WTC11 (cell line): ENCODE measurements around the gene ELOVL6. TPM values are rescaled to one million over a fixed set of nuclear protein-coding genes. Genes with fewer than 3 reads are reported as not detected.

Experiments used
- ATAC-seq: fragments of 200-7000 bp; cut with Tn5 transposase; 2 replicates; pipeline ENCODE4 v1.10.0; 2021; ENCODE audit warnings: mild to moderate bottlenecking, moderate library complexity
- CTCF ChIA-PET: fragments of 300-600 bp; sonication (Branson Sonifier 250); formaldehyde crosslinking; loops from one replicate; lab custom pipeline; 2021; ENCODE audit warnings: antibody characterized with exemption; lab: Charles Lee
- POLR2A ChIA-PET: fragments of 350-600 bp; sonication (Branson Sonifier 250); formaldehyde crosslinking; loops from one replicate; lab custom pipeline; 2021; ENCODE audit warnings: antibody characterized with exemption; lab: Charles Lee
- DNase-seq: peaks from one replicate; pipeline ENCODE4 v3.0.0; 2021; ENCODE audit warnings: low spot score
- H3K27ac Mint-ChIP-seq: 2 replicates; pipeline ENCODE4 v1.8.0; 2021; ENCODE audit warnings: mixed read lengths
- H3K27me3 Mint-ChIP-seq: 2 replicates; pipeline ENCODE4 v1.8.0; 2021; ENCODE audit warnings: low read depth, mild to moderate bottlenecking, moderate library complexity, mixed read lengths
- H3K36me3 Mint-ChIP-seq: 2 replicates; pipeline ENCODE4 v1.8.0; 2021; ENCODE audit warnings: mixed read lengths
- H3K4me1 Mint-ChIP-seq: 2 replicates; pipeline ENCODE4 v1.8.0; 2022; ENCODE audit warnings: mixed read lengths
- H3K4me3 Mint-ChIP-seq: 2 replicates; pipeline ENCODE4 v1.8.0; 2021; ENCODE audit warnings: mild to moderate bottlenecking, moderate library complexity, mixed read lengths
- H3K9me3 Mint-ChIP-seq: 2 replicates; pipeline ENCODE4 v1.8.0; 2021; ENCODE audit warnings: mixed read lengths
- ATF6 ChIP-seq: sonication (generic); formaldehyde crosslinking; IDR thresholded peaks from 2 replicates; pipeline ENCODE4 v1.8.1; 2023; ENCODE audit warnings: mild to moderate bottlenecking, missing genetic modification reagents
- CTCF ChIP-seq: fragments of 200-600 bp; IDR thresholded peaks from 2 replicates; pipeline ENCODE4 v1.8.0; 2022; ENCODE audit warnings: antibody characterized with exemption
- EMX1 ChIP-seq: fragments of 250-450 bp; sonication (Bioruptor Pico); IDR thresholded peaks from 2 replicates; pipeline ENCODE4 v1.8.0; 2021; ENCODE audit warnings: mild to moderate bottlenecking
- ESRRA ChIP-seq: sonication (generic); formaldehyde crosslinking; IDR thresholded peaks from 2 replicates; pipeline ENCODE4 v1.8.1; 2022; ENCODE audit warnings: mild to moderate bottlenecking, missing genetic modification reagents, borderline replicate concordance
- ETV6 ChIP-seq: sonication (generic); formaldehyde crosslinking; IDR thresholded peaks from 2 replicates; pipeline ENCODE4 v1.8.1; 2022; ENCODE audit warnings: mild to moderate bottlenecking, missing genetic modification reagents
- MXD4 ChIP-seq: fragments of 250-450 bp; sonication (Bioruptor Pico); IDR thresholded peaks from 2 replicates; pipeline ENCODE4 v1.8.0; 2021; ENCODE audit warnings: mild to moderate bottlenecking, moderate library complexity, borderline replicate concordance
- NFE2L1 ChIP-seq: sonication (generic); formaldehyde crosslinking; IDR thresholded peaks from 2 replicates; pipeline ENCODE4 v1.8.1; 2023; ENCODE audit warnings: missing genetic modification reagents
- NFYB ChIP-seq: sonication (generic); formaldehyde crosslinking; conservative IDR thresholded peaks from 2 replicates; pipeline ENCODE4 v1.8.0; 2022; ENCODE audit warnings: low read depth, missing genetic modification reagents
- PRRX2 ChIP-seq: fragments of 250-450 bp; sonication (Bioruptor Pico); IDR thresholded peaks from 2 replicates; pipeline ENCODE4 v1.8.0; 2021; ENCODE audit warnings: mild to moderate bottlenecking
- RELA ChIP-seq: sonication (generic); formaldehyde crosslinking; IDR thresholded peaks from 2 replicates; pipeline ENCODE4 v1.8.1; 2022; ENCODE audit warnings: missing genetic modification reagents, mild to moderate bottlenecking, borderline replicate concordance
- SMAD3 ChIP-seq: sonication (generic); formaldehyde crosslinking; IDR thresholded peaks from 2 replicates; pipeline ENCODE4 v1.8.0; 2022; ENCODE audit warnings: missing genetic modification reagents, mild to moderate bottlenecking, borderline replicate concordance
- SP1 ChIP-seq: sonication (generic); formaldehyde crosslinking; conservative IDR thresholded peaks from 2 replicates; pipeline ENCODE4 v1.8.1; 2022; ENCODE audit warnings: missing genetic modification reagents
- STAT6 ChIP-seq: sonication (generic); formaldehyde crosslinking; conservative IDR thresholded peaks from 2 replicates; pipeline ENCODE4 v1.8.1; 2023; ENCODE audit warnings: mild to moderate bottlenecking, low read depth, missing genetic modification reagents, moderate library complexity
- ZBTB21 ChIP-seq: sonication (generic); formaldehyde crosslinking; IDR thresholded peaks from 2 replicates; pipeline ENCODE4 v1.8.1; 2023; ENCODE audit warnings: mild to moderate bottlenecking, missing genetic modification reagents, borderline replicate concordance
- ZNF121 ChIP-seq: sonication (generic); formaldehyde crosslinking; IDR thresholded peaks from 2 replicates; pipeline ENCODE4 v1.8.0; 2023; ENCODE audit warnings: missing genetic modification reagents
- ZNF425 ChIP-seq: fragments of 250-450 bp; sonication (Bioruptor Pico); conservative IDR thresholded peaks from 2 replicates; pipeline ENCODE4 v1.9.0; 2021; ENCODE audit warnings: mild to moderate bottlenecking
- ZNF532 ChIP-seq: fragments of 250-450 bp; sonication (Bioruptor Pico); IDR thresholded peaks from 2 replicates; pipeline ENCODE4 v1.9.0; 2021; ENCODE audit warnings: mild to moderate bottlenecking, borderline replicate concordance
- ZSCAN18 ChIP-seq: fragments of 250-450 bp; sonication (Bioruptor Pico); IDR thresholded peaks from 2 replicates; pipeline ENCODE4 v2.1.2; 2022; ENCODE audit warnings: mild to moderate bottlenecking, moderate library complexity
- total RNA-seq: library from RNA; stranded (reverse); gene quantifications from 3 replicates; pipeline ENCODE4 v1.2.3, GENCODE V29; 2021
- TF ChIP-seq, protein P1 (sequence below): sonication (generic); formaldehyde crosslinking; IDR thresholded peaks from 2 replicates; pipeline ENCODE4 v1.8.1; 2022; ENCODE audit warnings: mild to moderate bottlenecking, missing genetic modification reagents, moderate library complexity, borderline replicate concordance
- TF ChIP-seq, protein P2 (sequence below): fragments of 250-450 bp; sonication (Bioruptor Pico); IDR thresholded peaks from 2 replicates; pipeline ENCODE4 v1.9.0; 2021; ENCODE audit warnings: moderate library complexity, mild to moderate bottlenecking, inconsistent platforms, borderline replicate concordance

ELOVL6 gene
- total RNA-seq, 1 experiment from 2014 or later = 87.4 TPM

DNA sequence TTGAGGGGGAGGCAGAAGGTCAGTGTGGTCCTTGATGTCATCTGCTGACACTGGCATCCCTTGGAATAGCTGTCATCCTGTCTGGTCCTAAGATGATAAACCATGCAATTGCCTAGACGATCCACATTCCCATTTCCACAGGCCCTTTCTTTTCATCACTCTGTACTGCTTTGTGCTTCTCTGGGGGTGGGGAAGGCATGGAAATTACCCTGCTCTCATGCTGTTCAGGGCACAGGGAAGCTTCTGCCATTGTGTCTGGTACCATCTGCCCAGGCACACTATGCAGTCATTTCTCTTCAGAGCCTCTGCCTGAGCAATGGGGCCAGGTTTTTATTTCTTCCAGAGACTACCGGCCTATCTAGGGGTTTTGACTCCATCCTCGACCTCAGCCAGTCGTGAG, 49.7 kb upstream of the ELOVL6 start (continued):
- TF ChIP-seq CTCF (no peak), STAT6 (no peak), MXD4 (CRISPR knock-in tag) (no peak), NFYB (CRISPR knock-in tag) (no peak), NFE2L1 (no peak), ZNF425 (CRISPR knock-in tag) (no peak), ATF6 (CRISPR knock-in tag) (no peak), ZNF532 (CRISPR knock-in tag) (no peak), ZSCAN18 (CRISPR knock-in tag) (no peak)

GRCh38 chr4:110247591-110247990, 49.2 kb upstream of the ELOVL6 start:
- no peak for ATAC-seq
- Mint-ChIP-seq H3K4me1 (peaks cover 7% of the 10 kb centered on the region), H3K4me3 (no peak overlapping the region), H3K27me3 (no peaks in the 10 kb centered on the region), H3K9me3 (no peaks in the 10 kb centered on the region), H3K36me3 (no peaks in the 10 kb centered on the region), H3K27ac (no peak overlapping the region)
- POLR2A ChIA-PET = interaction anchor here (0.7 kb wide), 1 partner anchor 22 kb away, joined by 3 read pairs; no protein-coding TSS in a partner anchor
- no peak for DNase-seq
- CTCF ChIA-PET = interaction anchor here (0.5 to 0.6 kb wide), 2 partner anchors 38 to 1765 kb away, joined by 3 to 5 read pairs; no protein-coding TSS in a partner anchor
- TF ChIP-seq SMAD3 (CRISPR knock-in tag) (no peak), RELA (no peak), ZBTB21 (CRISPR knock-in tag) (no peak), PRRX2 (CRISPR knock-in tag) (no peak), ESRRA (CRISPR knock-in tag) (no peak), SP1 (no peak), ETV6 (CRISPR knock-in tag) (no peak), ZNF121 (no peak), EMX1 (no peak)
- TF ChIP-seq, protein P1, sequence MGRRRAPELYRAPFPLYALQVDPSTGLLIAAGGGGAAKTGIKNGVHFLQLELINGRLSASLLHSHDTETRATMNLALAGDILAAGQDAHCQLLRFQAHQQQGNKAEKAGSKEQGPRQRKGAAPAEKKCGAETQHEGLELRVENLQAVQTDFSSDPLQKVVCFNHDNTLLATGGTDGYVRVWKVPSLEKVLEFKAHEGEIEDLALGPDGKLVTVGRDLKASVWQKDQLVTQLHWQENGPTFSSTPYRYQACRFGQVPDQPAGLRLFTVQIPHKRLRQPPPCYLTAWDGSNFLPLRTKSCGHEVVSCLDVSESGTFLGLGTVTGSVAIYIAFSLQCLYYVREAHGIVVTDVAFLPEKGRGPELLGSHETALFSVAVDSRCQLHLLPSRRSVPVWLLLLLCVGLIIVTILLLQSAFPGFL (CRISPR knock-in tag) = no peak
- TF ChIP-seq, protein P2, sequence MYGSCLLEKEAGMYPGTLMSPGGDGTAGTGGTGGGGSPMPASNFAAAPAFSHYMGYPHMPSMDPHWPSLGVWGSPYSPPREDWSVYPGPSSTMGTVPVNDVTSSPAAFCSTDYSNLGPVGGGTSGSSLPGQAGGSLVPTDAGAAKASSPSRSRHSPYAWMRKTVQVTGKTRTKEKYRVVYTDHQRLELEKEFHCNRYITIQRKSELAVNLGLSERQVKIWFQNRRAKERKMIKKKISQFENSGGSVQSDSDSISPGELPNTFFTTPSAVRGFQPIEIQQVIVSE (CRISPR knock-in tag) = no peak
